Gastroesophageal sphincter (tissue), 3 donors: ENCODE results near the gene ARF6.

Source experiments
- POLR2A ChIP-seq, 2 donors: fragments of 450-650 bp; IDR thresholded peaks; one replicate each; pipeline ENCODE4 v1.6.1; 2017; ENCODE audit warnings: antibody characterized with exemption in 2 of 2, mild to moderate bottlenecking in 2 of 2, moderate library complexity in 1 of 2
- POLR2AphosphoS5 ChIP-seq: sonication (generic); formaldehyde crosslinking; IDR thresholded peaks from one replicate; pipeline ENCODE4 v1.6.1; 2017; ENCODE audit warnings: antibody characterized with exemption
- TF ChIP-seq, protein P1 (sequence below), 4 experiments: fragments of 200-600 bp in 2 of 4; fragments of 450-650 bp in 2 of 4; sonication (generic) in 1 of 4; IDR thresholded peaks; one replicate each; pipeline ENCODE4 v1.5.1; 2017 to 2019; ENCODE audit warnings: antibody characterized with exemption in 4 of 4, mild to moderate bottlenecking in 2 of 4, moderate library complexity in 2 of 4

DNA sequence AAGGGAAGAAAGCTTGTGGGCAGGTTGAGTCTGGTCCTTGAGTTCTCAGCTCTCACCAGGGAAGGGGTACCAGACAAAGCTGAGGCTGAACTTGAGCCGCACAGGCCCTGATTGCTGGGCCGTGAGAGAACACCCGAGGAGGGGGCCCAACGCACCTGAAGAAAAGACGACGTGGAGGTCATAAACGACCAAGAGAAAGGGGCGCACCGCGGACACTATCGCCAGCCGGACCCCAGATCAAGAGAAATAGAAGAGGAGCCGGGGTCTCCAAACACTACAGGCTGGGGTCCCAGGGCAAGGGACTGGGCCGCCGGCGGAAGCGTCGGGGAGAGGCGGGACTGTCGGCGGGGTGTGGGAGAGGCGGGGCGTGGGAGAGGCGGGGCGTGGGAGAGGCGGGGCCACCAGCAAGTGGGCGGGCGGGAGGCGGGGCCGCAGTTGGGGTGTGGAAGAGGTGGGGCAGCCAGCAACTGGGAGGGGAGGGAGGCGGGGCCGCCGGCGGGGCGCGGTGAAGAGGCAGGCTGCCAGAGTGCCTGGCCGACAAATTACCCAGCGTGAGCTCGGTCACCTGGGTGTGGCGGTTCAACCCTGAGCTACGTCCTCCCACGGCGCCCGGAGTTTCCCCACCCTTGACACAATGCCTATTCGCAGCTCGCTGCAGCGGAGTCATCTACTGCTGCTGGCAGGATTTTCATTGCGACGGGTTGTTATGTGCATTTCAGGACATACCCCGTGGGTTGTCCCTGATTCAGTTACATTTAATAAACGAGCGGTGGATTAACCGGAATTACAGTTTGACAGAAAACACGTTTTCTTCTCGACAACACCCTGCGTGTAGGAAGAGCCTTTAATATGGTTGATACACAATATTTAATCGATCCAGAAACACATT, 24.8 kb upstream of the ARF6 start:
- TF ChIP-seq, protein P1, sequence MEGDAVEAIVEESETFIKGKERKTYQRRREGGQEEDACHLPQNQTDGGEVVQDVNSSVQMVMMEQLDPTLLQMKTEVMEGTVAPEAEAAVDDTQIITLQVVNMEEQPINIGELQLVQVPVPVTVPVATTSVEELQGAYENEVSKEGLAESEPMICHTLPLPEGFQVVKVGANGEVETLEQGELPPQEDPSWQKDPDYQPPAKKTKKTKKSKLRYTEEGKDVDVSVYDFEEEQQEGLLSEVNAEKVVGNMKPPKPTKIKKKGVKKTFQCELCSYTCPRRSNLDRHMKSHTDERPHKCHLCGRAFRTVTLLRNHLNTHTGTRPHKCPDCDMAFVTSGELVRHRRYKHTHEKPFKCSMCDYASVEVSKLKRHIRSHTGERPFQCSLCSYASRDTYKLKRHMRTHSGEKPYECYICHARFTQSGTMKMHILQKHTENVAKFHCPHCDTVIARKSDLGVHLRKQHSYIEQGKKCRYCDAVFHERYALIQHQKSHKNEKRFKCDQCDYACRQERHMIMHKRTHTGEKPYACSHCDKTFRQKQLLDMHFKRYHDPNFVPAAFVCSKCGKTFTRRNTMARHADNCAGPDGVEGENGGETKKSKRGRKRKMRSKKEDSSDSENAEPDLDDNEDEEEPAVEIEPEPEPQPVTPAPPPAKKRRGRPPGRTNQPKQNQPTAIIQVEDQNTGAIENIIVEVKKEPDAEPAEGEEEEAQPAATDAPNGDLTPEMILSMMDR (IDR thresholded peaks at IDR 0.05) = no peak
- TF ChIP-seq POLR2A (IDR thresholded peaks at IDR 0.05) (peak; percentile 53 to 58), POLR2AphosphoS5 (peak; percentile 88)
